ENCODE measurements around the gene PTPA.

The PTPA gene

GRCh38 chr9:129142138-129142935 lies 31.1 kb downstream of the PTPA start:
- TF ChIP-seq SNAI2 (CRISPR knock-in tag; IDR thresholded peaks at IDR 0.05) (no peak), CREB5 (CRISPR knock-in tag; IDR thresholded peaks at IDR 0.05; ENCODE audit: low read depth) (no peak), ARNTL (CRISPR knock-in tag; IDR thresholded peaks at IDR 0.05; ENCODE audit: borderline replicate concordance, low read depth) (no peak), ZNF565 (CRISPR knock-in tag; conservative IDR thresholded peaks at IDR 0.05; ENCODE audit: low read depth) (no peak), CSRNP3 (CRISPR knock-in tag; IDR thresholded peaks at IDR 0.05) (no peak), ZNF8 (CRISPR knock-in tag; IDR thresholded peaks at IDR 0.05) (no peak), POU6F1 (CRISPR knock-in tag; IDR thresholded peaks at IDR 0.05; ENCODE audit: borderline replicate concordance, low read depth) (no peak), ISL1 (CRISPR knock-in tag; IDR thresholded peaks at IDR 0.05) (no peak), OSR1 (CRISPR knock-in tag; IDR thresholded peaks at IDR 0.05) (no peak), TOX (CRISPR knock-in tag; IDR thresholded peaks at IDR 0.05; ENCODE audit: borderline replicate concordance) (no peak), TSHZ2 (CRISPR knock-in tag; IDR thresholded peaks at IDR 0.05) (no peak), BACH2 (CRISPR knock-in tag; IDR thresholded peaks at IDR 0.05; ENCODE audit: borderline replicate concordance) (no peak), ZFP30 (CRISPR knock-in tag; IDR thresholded peaks at IDR 0.05) (no peak), ZFP3 (CRISPR knock-in tag; IDR thresholded peaks at IDR 0.05) (no peak), ZC3H10 (CRISPR knock-in tag; IDR thresholded peaks at IDR 0.05) (no peak)
- ATAC-seq: no peak

GRCh38 chr9:129143031-129143927 lies 32.1 kb downstream of the PTPA start:
- no peak for TF ChIP-seq ESRRG (CRISPR knock-in tag; IDR thresholded peaks at IDR 0.05)
- TF ChIP-seq TOX (CRISPR knock-in tag; IDR thresholded peaks at IDR 0.05; ENCODE audit: borderline replicate concordance): no peak
- no peak for TF ChIP-seq ZFP30 (CRISPR knock-in tag; IDR thresholded peaks at IDR 0.05)
- no peak for TF ChIP-seq RARB (CRISPR knock-in tag; IDR thresholded peaks at IDR 0.05)
- no peak for TF ChIP-seq TCF4 (CRISPR knock-in tag; IDR thresholded peaks at IDR 0.05; ENCODE audit: borderline replicate concordance)
- TF ChIP-seq ARNTL (CRISPR knock-in tag; IDR thresholded peaks at IDR 0.05; ENCODE audit: borderline replicate concordance, low read depth): no peak
- no peak for TF ChIP-seq ZFP3 (CRISPR knock-in tag; IDR thresholded peaks at IDR 0.05)
- no peak for TF ChIP-seq PPARA (CRISPR knock-in tag; IDR thresholded peaks at IDR 0.05; ENCODE audit: borderline replicate concordance)
- TF ChIP-seq GLIS3 (CRISPR knock-in tag; IDR thresholded peaks at IDR 0.05): no peak
- TF ChIP-seq CSDC2 (CRISPR knock-in tag; IDR thresholded peaks at IDR 0.05): no peak
- TF ChIP-seq ZNF565 (CRISPR knock-in tag; conservative IDR thresholded peaks at IDR 0.05; ENCODE audit: low read depth): no peak
- TF ChIP-seq TSHZ2 (CRISPR knock-in tag; IDR thresholded peaks at IDR 0.05): no peak
- TF ChIP-seq SNAI2 (CRISPR knock-in tag; IDR thresholded peaks at IDR 0.05): no peak
- no peak for TF ChIP-seq OSR1 (CRISPR knock-in tag; IDR thresholded peaks at IDR 0.05)
- TF ChIP-seq POU6F1 (CRISPR knock-in tag; IDR thresholded peaks at IDR 0.05; ENCODE audit: borderline replicate concordance, low read depth): no peak
- no peak for TF ChIP-seq ZNF70 (CRISPR knock-in tag; IDR thresholded peaks at IDR 0.05)
- TF ChIP-seq BACH2 (CRISPR knock-in tag; IDR thresholded peaks at IDR 0.05; ENCODE audit: borderline replicate concordance): no peak
- no peak for TF ChIP-seq ZNF8 (CRISPR knock-in tag; IDR thresholded peaks at IDR 0.05)
- TF ChIP-seq CREB5 (CRISPR knock-in tag; IDR thresholded peaks at IDR 0.05; ENCODE audit: low read depth): no peak
- no peak for TF ChIP-seq ISL1 (CRISPR knock-in tag; IDR thresholded peaks at IDR 0.05)
- ATAC-seq: peak; percentile 49

Measured in SK-N-SH treated with all-trans-retinoic acid at 6 μM for 48 hours (cell line).